GM18858 (cell line): ENCODE results near the gene SLC26A1.

Experiments used
- ATAC-seq: cut with Tn5 transposase; IDR thresholded peaks from one replicate; pipeline ENCODE4 v1.9.1; 2021; ENCODE audit not compliant: unreplicated experiment

The SLC26A1 gene

DNA sequence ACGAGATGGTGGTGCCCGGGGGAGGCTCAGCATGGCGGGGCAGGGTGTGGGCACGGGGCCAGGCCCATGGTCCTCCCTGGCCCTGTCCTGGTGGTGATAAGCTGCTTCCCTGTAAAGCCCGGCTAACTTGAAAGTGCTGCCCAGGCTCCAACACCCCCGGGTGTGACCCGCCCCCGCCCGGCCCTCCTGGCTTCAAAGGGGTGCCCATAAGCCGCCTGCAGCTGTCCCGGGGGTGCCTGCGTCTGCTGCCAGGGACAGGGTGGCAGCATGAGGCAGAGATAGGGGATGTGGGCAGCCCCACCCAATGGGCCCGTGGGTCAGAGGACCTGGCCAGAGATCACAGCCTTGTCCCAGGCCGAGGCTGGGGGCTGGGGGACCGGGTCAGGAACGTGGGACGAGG lies 36.3 kb upstream of the SLC26A1 start:
- ATAC-seq: no peak

DNA sequence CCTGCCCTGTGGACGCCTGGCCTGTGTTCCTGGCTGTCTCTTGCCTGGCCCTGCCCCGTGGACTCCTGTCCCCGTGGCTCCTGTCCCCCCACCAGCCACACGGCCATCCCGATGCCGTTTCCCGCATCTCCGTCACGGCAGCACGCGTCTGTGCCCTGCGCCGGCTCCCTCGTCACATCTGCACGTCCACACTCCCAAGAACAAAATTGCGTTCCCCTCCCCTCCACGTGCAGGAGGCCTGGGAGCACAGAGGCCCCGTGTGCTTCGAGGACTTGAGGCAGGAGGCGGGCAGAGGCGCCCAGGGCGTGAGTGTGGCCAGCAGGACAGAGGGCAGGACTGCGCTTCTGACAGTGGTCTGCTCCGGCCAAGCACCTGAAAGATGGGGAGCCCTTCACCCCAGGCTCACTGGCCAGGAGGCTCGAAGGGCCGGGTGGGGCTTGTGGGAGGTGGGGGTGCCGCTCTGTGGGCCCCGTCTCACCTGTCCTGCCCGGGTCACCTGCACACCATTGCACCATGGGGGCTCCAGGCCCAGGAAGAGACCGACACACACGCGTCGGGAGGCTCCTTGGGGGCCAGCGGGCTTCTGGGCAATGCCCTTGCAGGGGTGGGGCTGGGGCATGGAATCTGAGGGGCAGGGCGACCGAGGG lies 35.5 kb upstream of the SLC26A1 start:
- no peak for ATAC-seq

DNA sequence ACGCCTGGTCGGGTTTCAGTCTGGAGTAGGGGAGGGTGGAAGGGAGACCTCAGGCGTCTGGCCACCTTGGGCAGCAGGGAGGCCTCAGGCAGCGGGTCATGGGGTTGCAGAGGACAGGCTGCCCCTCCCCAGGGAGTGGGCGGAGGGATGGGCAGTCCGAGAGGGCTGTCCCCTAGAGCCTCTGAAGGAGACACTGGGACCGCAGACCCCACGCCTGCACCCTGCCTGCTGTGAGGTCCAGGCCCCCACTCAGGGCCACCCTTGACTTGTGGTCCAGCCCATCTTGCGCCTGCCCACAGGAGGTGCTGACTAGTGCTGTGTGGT lies 34.7 kb upstream of the SLC26A1 start:
- no peak for ATAC-seq

DNA sequence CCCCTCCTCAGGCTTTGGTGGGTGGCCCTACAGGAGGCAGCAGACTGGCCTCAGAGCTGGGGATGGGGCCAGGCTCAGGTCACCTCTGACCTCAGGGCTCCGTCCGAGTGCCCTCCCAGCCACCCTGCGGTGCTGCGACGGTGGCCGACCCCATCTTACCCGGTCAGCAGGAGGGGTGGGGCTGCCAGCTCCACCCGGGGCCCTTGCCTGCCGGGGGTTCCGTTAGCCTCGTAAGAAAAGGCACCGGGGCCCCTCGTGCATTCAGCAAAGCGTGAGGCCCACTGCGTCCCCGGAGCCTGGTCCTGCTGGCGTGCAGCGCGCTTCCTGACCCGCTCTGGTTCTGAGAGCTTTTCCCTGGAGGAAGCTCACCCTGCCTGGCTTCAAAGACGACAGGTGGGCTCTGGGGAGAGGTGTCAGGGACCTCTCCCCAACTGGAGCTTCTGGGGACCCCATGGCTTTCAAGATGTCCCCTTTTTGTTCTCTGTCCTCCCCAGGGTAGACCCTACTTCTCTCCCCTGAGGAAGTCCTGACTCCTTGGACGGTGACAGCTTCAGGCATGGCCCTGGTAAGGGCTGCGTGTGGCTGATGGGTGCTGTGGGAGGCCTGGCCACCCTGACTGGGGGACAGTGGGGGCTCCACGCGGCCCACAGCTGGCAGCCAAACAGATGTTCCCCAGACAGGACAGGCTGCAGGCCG lies 34.2 kb upstream of the SLC26A1 start:
- no peak for ATAC-seq

DNA sequence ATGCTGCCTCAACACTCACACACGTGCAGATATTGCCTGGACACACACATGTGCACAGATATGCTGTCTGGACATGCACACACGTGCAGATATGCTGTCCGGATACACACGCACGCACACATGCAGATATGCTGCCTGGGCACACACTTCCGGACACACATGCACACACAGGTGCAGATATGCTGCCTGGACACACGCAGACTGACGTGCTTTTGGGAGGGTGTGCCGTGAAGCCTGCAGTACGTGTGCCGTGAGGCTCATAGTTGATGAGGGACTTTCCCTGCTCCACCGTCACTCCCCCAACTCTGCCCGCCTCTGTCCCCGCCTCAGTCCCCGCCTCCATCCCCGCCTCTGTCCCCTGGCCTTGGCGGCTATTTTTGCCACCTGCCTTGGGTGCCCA lies 32.9 kb upstream of the SLC26A1 start:
- no peak for ATAC-seq

DNA sequence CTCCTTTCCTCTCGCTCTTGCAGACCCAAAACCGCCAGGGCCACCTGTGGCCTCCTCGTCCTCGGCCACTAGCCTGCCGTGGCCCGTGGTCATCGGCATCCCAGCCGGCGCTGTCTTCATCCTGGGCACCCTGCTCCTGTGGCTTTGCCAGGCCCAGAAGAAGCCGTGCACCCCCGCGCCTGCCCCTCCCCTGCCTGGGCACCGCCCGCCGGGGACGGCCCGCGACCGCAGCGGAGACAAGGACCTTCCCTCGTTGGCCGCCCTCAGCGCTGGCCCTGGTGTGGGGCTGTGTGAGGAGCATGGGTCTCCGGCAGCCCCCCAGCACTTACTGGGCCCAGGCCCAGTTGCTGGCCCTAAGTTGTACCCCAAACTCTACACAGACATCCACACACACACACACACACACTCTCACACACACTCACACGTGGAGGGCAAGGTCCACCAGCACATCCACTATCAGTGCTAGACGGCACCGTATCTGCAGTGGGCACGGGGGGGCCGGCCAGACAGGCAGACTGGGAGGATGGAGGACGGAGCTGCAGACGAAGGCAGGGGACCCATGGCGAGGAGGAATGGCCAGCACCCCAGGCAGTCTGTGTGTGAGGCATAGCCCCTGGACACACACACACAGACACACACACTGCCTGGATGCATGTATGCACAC lies 31.8 kb upstream of the SLC26A1 start:
- ATAC-seq: no peak

DNA sequence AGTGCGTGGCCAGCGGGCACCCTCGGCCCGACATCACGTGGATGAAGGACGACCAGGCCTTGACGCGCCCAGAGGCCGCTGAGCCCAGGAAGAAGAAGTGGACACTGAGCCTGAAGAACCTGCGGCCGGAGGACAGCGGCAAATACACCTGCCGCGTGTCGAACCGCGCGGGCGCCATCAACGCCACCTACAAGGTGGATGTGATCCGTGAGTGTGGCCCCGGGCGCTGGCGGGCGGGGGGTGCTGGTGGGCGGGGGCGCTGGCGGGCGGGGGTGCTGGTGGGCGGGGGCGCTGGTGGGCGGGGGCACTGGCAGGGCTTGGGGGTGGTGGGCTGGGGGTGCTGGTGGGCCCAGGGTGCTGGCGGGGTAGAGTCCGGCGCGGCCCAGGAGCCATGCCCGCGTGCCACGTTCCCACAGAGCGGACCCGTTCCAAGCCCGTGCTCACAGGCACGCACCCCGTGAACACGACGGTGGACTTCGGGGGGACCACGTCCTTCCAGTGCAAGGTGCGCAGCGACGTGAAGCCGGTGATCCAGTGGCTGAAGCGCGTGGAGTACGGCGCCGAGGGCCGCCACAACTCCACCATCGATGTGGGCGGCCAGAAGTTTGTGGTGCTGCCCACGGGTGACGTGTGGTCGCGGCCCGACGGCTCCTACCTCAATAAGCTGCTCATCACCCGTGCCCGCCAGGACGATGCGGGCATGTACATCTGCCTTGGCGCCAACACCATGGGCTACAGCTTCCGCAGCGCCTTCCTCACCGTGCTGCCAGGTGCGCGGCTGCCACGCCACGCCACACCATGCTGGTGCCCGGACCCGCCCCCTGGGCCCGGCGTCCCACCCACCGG lies 30.9 kb upstream of the SLC26A1 start:
- ATAC-seq: no peak

DNA sequence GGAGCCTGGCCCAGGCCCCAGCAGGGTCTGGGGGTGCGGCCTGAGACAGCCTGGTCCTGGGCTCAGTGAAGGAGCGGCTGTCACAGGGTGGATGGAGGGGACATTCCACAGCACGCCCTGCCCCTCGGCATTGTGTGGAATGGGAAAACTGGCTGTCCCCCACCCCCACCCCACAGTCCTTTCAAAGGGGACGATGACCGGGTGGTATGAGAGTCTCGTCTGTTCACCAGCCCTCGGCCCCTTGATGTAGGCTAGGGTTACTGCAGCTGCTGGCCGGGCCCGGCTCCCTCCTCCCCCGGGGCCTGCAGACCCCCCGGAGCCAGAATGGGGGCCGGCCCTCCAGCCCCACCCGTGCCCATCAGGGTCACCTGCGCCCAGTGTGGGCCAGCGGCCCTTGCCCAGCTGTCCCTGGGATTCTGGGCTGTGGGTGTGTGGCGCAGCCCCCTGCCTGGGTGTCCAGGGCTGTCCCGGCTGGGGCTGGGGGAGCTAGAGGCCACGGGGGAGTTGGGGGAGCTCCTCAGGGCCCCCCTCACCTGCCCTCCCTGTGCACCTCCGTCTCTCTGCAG lies 30.0 kb upstream of the SLC26A1 start:
- ATAC-seq: no peak

DNA sequence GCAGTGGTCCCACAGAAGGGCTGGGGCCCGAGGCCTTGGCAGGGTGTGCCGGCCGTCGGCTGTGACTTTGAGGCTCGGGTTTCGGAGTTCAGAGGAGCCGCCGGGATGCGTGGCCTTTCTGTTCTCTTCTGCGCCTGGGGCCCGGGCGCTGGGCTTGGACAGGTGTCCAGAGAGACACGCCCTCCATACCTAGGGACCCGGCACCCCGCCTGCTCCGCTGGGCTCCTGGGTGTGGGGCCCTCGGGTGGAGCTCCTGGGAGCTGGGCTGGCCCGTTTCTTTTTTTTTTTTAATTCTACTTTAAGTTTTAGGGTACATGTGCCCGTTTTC lies 29.5 kb upstream of the SLC26A1 start:
- no peak for ATAC-seq

DNA sequence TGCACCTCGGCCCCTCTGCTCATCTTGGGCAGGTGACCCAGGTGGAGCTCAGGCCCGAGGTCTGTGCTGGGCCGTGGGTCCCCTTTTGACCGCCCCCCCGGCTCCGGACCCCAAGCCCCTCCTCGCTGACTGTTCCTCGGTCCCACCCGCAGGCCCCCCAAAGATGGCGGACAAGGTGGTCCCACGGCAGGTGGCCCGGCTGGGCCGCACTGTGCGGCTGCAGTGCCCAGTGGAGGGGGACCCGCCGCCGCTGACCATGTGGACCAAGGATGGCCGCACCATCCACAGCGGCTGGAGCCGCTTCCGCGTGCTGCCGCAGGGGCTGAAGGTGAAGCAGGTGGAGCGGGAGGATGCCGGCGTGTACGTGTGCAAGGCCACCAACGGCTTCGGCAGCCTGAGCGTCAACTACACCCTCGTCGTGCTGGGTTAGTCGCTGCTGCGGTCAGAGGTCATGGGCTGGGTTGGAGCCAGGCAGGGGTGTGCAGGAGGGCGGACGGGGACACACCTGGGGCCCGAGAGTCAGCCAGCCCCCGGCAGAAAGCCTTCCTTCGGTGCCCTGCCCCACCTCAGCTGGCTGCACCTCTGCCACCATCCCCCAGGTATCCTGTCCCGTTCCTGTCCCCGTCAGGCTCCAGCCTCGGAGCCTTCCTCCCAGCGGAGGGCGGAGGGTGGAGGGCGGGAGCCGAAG lies 29.0 kb upstream of the SLC26A1 start:
- no peak for ATAC-seq

DNA sequence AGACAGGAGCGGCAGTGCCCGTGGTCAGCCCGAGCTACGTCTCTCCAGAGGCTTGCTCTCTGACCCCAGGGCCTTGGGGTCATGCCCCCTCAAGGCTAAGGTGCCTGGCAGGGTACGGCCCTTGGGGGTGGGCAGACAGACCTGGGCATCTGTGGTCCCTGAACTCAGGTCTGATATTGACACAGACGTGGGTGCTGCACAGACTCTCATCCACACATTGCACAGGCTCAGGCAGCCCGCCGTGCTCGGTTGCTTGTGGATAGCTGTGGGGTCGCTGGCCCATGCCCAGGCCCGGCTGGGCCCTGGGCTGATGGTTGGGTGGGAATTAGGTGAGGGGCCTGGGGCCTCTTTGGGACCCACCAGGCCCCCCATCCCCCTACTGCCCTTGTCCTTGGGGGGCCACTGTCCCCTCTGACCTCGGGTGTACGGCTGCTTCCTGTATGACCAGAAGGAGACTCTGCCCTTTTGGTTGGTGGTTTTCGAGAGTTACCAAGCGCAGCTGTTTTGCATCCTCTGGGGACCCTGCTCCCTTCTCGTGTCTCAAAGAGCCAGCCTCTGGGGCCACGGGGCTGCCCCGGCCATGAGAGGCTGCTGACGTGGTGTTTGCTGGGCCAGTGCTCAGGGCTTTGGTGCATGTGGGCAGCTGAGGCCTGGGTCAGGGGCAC lies 28.3 kb upstream of the SLC26A1 start:
- peak; percentile 81 for ATAC-seq

DNA sequence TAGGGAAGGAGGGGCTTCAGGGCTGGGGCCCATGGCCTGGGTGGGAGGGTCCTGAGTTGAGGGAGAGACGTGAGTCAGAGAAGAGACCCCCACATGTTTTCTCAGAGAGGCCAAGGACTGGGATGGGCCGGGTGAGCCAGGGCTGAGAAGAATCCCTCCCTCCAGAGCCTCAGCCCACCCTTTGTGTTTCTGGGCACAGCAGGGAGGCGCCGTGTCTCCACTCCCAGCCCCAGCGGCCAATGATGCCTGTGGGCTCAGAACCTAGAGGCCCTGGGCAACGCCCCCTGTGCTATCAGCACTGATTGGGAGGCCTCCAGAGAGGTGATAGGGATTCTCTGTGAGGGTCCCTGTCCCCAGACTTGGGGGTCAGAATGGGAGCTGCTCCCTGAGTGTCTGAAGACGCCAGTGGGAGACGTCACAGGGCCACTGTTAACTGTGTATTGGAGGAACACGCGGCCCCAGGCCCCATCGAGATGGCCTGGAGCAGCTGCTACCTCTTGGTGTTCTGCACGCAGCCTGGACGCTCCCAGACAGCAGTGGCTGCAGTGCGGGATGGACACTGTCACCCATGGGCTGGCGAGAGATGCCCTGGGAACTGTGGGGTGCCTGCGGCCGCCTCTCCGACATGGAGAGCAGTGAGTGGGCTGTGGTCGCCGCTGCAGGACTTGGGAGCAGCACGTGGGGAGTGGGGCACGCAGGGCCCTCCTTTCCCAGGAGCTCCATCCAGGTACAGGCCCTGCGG lies 26.7 kb upstream of the SLC26A1 start:
- no peak for ATAC-seq

DNA sequence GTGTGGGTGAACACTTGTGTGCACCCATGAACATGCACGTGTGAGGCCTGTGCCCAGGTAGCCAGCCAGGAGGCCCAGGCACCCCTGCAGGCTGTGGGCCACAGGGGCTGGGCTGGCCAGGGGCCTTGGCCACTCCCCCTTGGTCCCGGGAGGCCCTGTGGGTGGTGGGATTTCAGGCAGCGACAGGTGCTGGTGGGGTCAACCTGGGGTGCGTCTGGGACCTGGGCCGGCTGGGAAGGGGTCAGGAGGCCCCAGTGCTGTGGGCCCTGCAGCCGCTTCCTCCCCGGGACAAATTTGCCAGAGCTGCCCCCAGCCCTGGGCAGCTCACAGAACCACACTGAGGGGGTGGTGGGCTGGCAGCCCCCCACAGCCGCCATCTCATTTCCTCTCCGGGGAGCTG lies 26.1 kb upstream of the SLC26A1 start:
- ATAC-seq: no peak

DNA sequence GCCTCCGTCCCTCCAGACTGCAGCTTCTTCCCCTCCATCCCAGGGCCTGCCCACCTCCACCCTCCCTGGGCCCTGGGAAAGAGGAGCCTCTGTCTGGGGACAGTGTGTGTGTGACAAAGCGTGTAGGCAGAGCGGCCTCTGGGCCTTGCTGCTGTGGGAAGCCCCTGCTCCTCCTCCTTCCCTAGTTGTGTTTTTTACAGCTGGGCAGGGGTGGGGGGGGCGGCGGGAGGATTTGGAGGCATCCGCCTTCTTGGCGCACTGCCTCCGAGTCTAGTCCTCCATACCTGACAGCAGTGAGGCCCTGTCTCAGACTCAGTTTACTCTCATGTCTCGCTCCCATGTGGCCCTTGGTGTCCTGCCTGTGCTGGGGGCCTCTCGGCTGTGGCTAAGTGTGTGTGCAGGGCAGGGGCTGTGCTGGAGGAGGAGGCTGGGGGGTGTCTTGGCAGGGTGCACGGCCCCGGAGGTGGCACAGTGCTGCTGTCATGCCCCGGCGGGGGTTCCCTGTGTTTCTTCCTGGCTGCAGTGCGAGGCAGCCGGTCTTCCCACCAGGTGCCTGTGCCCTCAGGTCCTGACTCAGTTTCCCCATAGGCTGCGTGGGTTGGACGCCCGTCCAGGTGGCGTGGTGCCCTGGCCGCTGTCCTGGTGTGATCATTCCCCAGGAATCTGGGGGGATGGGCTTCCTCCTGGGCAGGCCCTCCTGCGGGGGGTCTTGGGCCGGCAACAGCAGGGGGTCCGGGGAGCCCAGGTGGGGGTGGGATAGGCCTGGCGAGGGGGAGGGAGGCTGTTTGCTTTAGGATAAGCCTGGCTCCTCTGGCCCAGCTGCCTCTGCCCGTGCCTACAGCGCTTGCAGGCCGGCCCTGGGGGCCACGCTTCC lies 25.2 kb upstream of the SLC26A1 start:
- ATAC-seq: no peak

DNA sequence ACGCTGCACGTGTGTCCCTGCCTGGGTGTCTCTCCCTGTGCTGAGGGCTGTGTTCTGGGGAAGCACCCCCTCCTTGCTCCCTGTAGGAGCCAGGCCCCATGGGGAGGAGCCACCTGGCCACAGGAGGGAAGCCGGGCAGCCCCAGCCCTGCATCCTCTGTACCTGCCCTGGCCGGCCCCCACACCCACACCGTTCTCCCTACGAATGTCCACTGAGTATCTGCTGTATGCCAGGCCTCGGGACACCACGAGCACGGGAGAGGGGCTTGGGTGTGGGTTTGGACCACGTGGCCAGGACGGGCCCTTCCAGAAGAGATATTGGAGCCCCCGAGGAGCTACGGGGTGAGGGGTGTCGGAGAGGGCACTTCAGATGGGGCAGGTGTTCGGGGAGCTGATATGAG lies 24.5 kb upstream of the SLC26A1 start:
- ATAC-seq: no peak

DNA sequence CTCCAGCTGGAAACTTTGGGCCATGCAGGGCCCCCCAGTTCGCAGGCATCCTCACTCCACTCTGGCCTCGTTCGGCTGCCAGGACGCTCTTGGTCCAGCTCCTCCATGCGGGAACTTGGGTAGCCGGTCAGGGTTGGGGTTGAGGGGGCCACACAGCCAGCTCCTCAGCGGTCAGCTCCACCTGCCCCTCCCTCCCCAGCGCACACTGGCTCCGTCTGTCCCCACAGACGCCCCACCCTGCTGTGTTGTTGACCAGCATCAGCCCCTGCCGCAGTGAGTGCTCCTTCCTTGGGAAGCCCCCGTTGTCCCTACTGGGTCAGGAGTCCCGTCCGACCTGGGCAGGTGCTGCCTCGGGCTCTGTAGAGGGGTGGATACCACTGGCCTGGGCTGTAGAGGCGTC lies 24.0 kb upstream of the SLC26A1 start:
- no peak for ATAC-seq

DNA sequence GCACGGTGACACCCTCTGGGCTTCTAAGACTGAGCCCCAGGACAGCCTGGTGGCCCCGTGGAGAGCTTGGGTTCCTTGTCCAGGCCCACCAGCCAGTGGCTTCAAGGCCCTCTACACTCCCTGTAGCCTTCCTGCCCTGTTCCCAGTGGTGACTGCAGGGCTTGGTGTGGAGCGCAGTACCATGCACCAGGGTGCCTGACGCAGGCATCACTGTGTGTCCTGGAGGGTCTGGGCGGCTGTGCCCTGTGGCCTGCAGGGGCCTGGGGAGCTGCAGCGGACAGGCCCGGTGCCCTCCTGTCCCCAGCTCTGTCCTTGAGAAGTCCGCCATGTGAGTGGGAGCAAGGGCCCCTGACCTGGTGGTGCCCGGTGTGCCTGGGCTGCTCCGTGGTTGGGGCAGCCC lies 22.5 kb upstream of the SLC26A1 start:
- ATAC-seq: no peak

DNA sequence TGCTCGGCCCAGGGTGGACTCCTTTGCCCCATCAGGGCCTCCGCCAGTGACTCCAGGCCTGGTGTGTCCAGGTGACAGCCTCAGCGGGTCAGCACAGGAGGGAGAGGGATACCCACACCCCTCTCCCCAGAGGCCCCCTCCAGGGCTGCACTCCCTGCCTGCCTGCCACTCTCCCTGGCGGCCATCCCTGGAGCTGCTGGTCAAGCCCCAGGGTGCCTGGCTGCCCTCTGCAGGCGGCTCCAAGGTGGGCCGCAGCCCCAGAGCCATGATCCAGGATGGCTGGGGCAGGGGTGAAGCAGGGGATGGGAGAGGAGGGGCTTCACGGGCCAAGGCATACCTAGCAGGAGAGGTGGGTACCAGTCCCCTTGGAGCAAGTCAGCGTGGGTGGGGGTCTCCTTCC lies 22.0 kb upstream of the SLC26A1 start:
- no peak for ATAC-seq
